Calu3 (cell line): Measurements from ENCODE around the gene TESK2. TPM values are rescaled to one million over a fixed set of nuclear protein-coding genes. Genes with fewer than 3 reads are reported as not detected.

Source experiments
- BruUV-seq: library from RNA; stranded (reverse); fragments of 400-500 nt; replicated peaks from 2 replicates; lab custom pipeline; 2021; lab: Mats Ljungman, UMichigan
- CTCF ChIA-PET: fragments of 300-600 bp; sonication (Branson Sonifier 250); formaldehyde crosslinking; loops from one replicate; lab custom pipeline; 2022; ENCODE audit warnings: antibody characterized with exemption; lab: Charles Lee
- DNase-seq: peaks from one replicate; pipeline ENCODE4 v3.0.0; 2022
- H3K27ac Mint-ChIP-seq: one replicate; pipeline ENCODE4 v1.8.0; 2022; ENCODE audit warnings: mixed read lengths; ENCODE audit not compliant: unreplicated experiment
- H3K27me3 Mint-ChIP-seq: one replicate; pipeline ENCODE4 v1.8.0; 2022; ENCODE audit warnings: mixed read lengths; ENCODE audit not compliant: unreplicated experiment
- H3K36me3 Mint-ChIP-seq: one replicate; pipeline ENCODE4 v1.8.0; 2022; ENCODE audit warnings: mild to moderate bottlenecking, moderate library complexity, mixed read lengths; ENCODE audit not compliant: insufficient read depth, unreplicated experiment
- H3K4me1 Mint-ChIP-seq: one replicate; pipeline ENCODE4 v1.8.0; 2022; ENCODE audit warnings: mild to moderate bottlenecking, low read depth, mixed read lengths; ENCODE audit not compliant: unreplicated experiment
- H3K4me3 Mint-ChIP-seq: one replicate; pipeline ENCODE4 v1.8.0; 2022; ENCODE audit warnings: mild to moderate bottlenecking, low read depth, moderate library complexity, mixed read lengths; ENCODE audit not compliant: unreplicated experiment
- H3K9me3 Mint-ChIP-seq: one replicate; pipeline ENCODE4 v1.8.0; 2022; ENCODE audit warnings: low read depth, mixed read lengths; ENCODE audit not compliant: unreplicated experiment
- CTCF ChIP-seq: fragments of 200-600 bp; IDR thresholded peaks from one replicate; pipeline ENCODE4 v1.8.0; 2022; ENCODE audit warnings: antibody characterized with exemption; ENCODE audit not compliant: unreplicated experiment
- intact Hi-C: fragments of 100-400 bp; cut with micrococcal nuclease; formaldehyde crosslinking; loops from one replicate; pipeline ENCODE4 v1.10.0; 2022; ENCODE audit not compliant: unreplicated experiment
- total RNA-seq: library from RNA; stranded (reverse); gene quantifications from 2 replicates; pipeline ENCODE4 v1.2.3, GENCODE V29; 2022

The TESK2 gene
- total RNA-seq, 1 experiment from 2014 or later: 2.3 TPM

- CTCF ChIA-PET: interaction anchor here (0.8 to 1.5 kb wide), 3 partner anchors 282 to 288 kb away, joined by 4 to 23 read pairs (median 5); partner anchors contain the start of gene UROD
- no TSS peak for BruUV-seq
These were observed 190.3 kb downstream of the TESK2 start for GRCh38 chr1:45300669-45300997.

GRCh38 chr1:45299981-45300668, 190.8 kb downstream of the TESK2 start:
- intact Hi-C loops: loop anchor here (1.0 to 5.0 kb wide), 2 partner anchors 282 to 508 kb away; no protein-coding TSS in a partner anchor
- CTCF ChIA-PET: interaction anchor here (0.5 to 1.5 kb wide), 4 partner anchors 131 to 288 kb away, joined by 3 to 23 read pairs (median 4); partner anchors contain the start of gene UROD

More at GRCh38 chr1:45300669-45300997, 190.3 kb downstream of the TESK2 start:
- peaks cover 8% of the 10 kb centered on the region for H3K4me1 Mint-ChIP-seq
- H3K27me3 Mint-ChIP-seq: no peaks in the 10 kb centered on the region
- intact Hi-C loops: loop anchor here (1.0 to 5.0 kb wide), 2 partner anchors 282 to 508 kb away; no protein-coding TSS in a partner anchor
- no peak for DNase-seq
- no peak for TF ChIP-seq CTCF
- no peak overlapping the region for H3K4me3 Mint-ChIP-seq
- H3K9me3 Mint-ChIP-seq: no peaks in the 10 kb centered on the region
- peaks cover 29% of the 10 kb centered on the region for H3K36me3 Mint-ChIP-seq
- H3K27ac Mint-ChIP-seq: no peak overlapping the region

DNA sequence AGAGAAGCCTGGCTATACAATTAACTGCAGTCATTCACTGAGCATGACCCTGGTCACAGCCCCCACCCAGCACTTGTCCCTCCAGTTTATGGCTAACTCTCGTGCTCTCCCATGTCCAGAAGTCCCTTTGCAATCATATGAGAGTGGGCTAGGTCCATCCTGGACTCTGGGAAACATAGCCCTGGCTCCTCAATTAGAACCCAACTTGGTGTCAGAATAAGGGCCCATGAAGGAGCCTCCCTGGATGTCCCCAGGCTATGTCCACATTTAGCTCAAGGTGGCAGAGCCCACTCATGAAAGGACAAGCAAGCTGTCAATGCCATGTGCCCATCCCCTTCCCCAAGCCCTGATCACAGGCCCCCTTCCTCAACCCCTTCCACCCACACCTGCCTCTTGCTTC, 191.7 kb downstream of the TESK2 start:
- TF ChIP-seq CTCF: no peak
- Mint-ChIP-seq H3K27ac (no peak overlapping the region), H3K27me3 (no peaks in the 10 kb centered on the region), H3K36me3 (peaks cover 26% of the 10 kb centered on the region), H3K4me1 (peaks cover under 1% of the 10 kb centered on the region), H3K9me3 (no peaks in the 10 kb centered on the region), H3K4me3 (no peak overlapping the region)
- CTCF ChIA-PET: interaction anchor here (1.5 to 2.1 kb wide), 3 partner anchors 281 to 288 kb away, joined by 4 to 23 read pairs (median 6); partner anchors contain the start of genes HECTD3 and UROD
- intact Hi-C loops: no loop called here
- no peak for DNase-seq
- no TSS peak for BruUV-seq

More at GRCh38 chr1:45299981-45300668, 190.8 kb downstream of the TESK2 start:
- Mint-ChIP-seq H3K4me3 (no peak overlapping the region), H3K9me3 (no peaks in the 10 kb centered on the region), H3K27me3 (no peaks in the 10 kb centered on the region), H3K4me1 (peaks cover 8% of the 10 kb centered on the region), H3K27ac (no peak overlapping the region), H3K36me3 (peaks cover 29% of the 10 kb centered on the region)
- peak; percentile 64 for TF ChIP-seq CTCF
- DNase-seq: peak; percentile 36
- no TSS peak for BruUV-seq

DNA sequence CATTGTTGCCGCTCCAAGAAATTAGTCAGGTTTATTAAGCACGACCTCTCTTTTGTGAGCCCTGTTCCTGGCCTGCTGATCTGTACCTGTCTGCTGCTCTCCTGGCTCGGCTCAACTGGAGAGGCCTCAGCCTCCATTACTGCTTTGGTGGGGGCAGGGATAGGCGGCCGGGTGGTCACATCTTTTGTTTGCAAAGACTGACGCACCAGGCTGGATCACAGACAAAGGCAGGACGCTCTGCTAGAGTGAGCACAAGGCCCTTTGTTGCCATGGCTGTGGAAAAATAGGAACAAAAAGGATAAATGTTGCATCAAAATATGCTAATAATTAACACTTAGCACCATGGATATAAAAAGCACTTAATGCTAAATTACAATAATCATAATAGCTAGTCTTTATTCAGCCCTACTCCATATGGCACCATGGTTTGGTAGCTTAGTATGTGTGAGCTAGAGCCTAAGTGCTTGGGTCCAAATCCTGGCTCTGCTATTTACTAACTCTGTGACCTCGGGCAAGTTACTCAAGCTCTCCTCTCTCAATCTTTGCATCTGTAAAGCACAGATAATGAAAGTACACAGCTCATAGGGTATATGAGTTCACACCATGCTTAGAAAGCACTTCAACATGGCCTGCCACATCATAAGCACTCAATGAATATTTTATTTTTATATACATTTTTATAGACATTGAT, 193.2 kb downstream of the TESK2 start:
- no peaks in the 10 kb centered on the region for H3K4me1 Mint-ChIP-seq
- no peaks in the 10 kb centered on the region for H3K27me3 Mint-ChIP-seq
- CTCF ChIA-PET: interaction anchor here (1.0 to 2.1 kb wide), 3 partner anchors 279 to 286 kb away, joined by 4 to 6 read pairs (median 4); partner anchors contain the start of genes HECTD3 and UROD
- TF ChIP-seq CTCF: no peak
- no TSS peak for BruUV-seq
- H3K4me3 Mint-ChIP-seq: no peak overlapping the region
- H3K27ac Mint-ChIP-seq: no peak overlapping the region
- no peak for DNase-seq
- H3K9me3 Mint-ChIP-seq: peaks cover 4% of the 10 kb centered on the region
- peaks cover 13% of the 10 kb centered on the region for H3K36me3 Mint-ChIP-seq
- intact Hi-C loops: no loop called here

Other genes starting within 250 kb of the TESK2 start
- 8.4 and 9.7 TPM in 2 replicates for gene HPDL, start 164.3 kb downstream of the TESK2 start, total RNA-seq
- 14.2 TPM in 2 replicates for gene TOE1, start 151.0 kb downstream of the TESK2 start, total RNA-seq
- 48.1 and 53.1 TPM in 2 replicates for gene MUTYH, start 150.7 kb downstream of the TESK2 start, total RNA-seq
- gene CCDC163, start 8.9 kb upstream of the TESK2 start, total RNA-seq: 4.9 and 6.0 TPM in 2 replicates
- gene MMACHC, start 9.1 kb upstream of the TESK2 start, total RNA-seq: 13.6 and 15.5 TPM in 2 replicates
- gene PRDX1, start 30.7 kb upstream of the TESK2 start, total RNA-seq: 686 and 744 TPM in 2 replicates
- 111 and 119 TPM in 2 replicates for gene AKR1A1, start 59.7 kb upstream of the TESK2 start, total RNA-seq
- gene NASP, start 92.9 kb upstream of the TESK2 start, total RNA-seq: 171 and 185 TPM in 2 replicates
- gene CCDC17, start 132.9 kb upstream of the TESK2 start, total RNA-seq: 4.7 and 8.3 TPM in 2 replicates
- gene GPBP1L1, start 195.4 kb upstream of the TESK2 start, total RNA-seq: 117 and 127 TPM in 2 replicates
- gene TMEM69, start 197.0 kb upstream of the TESK2 start, total RNA-seq: 29.3 and 31.7 TPM in 2 replicates